Liver (tissue), 3 donors: ENCODE results near the gene LIM2.

Source experiments
- CTCF ChIP-seq: fragments of 150-350 bp; IDR thresholded peaks from 2 replicates; pipeline ENCODE4 v1.5.1; 2017; ENCODE audit warnings: improper control_type of control experiment, low read depth, low read length; ENCODE audit not compliant: missing input control
- FOXA1 ChIP-seq: IDR thresholded peaks from 2 replicates; pipeline ENCODE4 v1.6.1; 2016; ENCODE audit warnings: antibody characterized with exemption
- HNF4G ChIP-seq: IDR thresholded peaks from 2 replicates; pipeline ENCODE4 v1.6.1; 2016; ENCODE audit warnings: antibody characterized with exemption
- RAD21 ChIP-seq, 2 donors: IDR thresholded peaks; 2 replicates each; pipeline ENCODE4 v1.6.1; 2016; ENCODE audit warnings: antibody characterized with exemption in 2 of 2, mild to moderate bottlenecking in 2 of 2
- YY1 ChIP-seq: IDR thresholded peaks from 2 replicates; pipeline ENCODE4 v1.6.1; 2016; ENCODE audit warnings: antibody characterized with exemption, mild to moderate bottlenecking
- donor health status: healthy.
- donor health status: healthy.

- TF ChIP-seq YY1 = no peak
- no peak for TF ChIP-seq CTCF
- TF ChIP-seq RAD21 (IDR thresholded peaks at IDR 0.05) = no peak
- TF ChIP-seq FOXA1 = no peak
- no peak for TF ChIP-seq HNF4G
Observed at GRCh38 chr19:51380379-51380778, 7.4 kb downstream of the LIM2 start.
